ENCODE measurements around the gene PYHIN1.
A peak's percentile ranks its signal among the peaks of the same experiment; 100 is the strongest.

Gene PYHIN1

GRCh38 chr1:158931055-158931737 lies at the start of gene PYHIN1:
Gene PYHIN1 (plus strand): TSS chr1:158931552. CDS start chr1:158936911, 5,359 bp downstream.
- no peak for DNase-seq

- no peak for DNase-seq
Observed at GRCh38 chr1:158893654-158894053, 37.7 kb upstream of the PYHIN1 start.

- DNase-seq: no peak
Observed at GRCh38 chr1:158898722-158899121, 32.6 kb upstream of the PYHIN1 start.

GRCh38 chr1:158901623-158902022 lies 29.7 kb upstream of the PYHIN1 start:
- DNase-seq: no peak

- no peak for DNase-seq
Observed at GRCh38 chr1:158916085-158916484, 15.3 kb upstream of the PYHIN1 start.

GRCh38 chr1:158924677-158925076 lies 6.7 kb upstream of the PYHIN1 start:
- DNase-seq: no peak

- DNase-seq: no peak
Observed at GRCh38 chr1:158930504-158930903, 848 bp upstream of the PYHIN1 start.

- DNase-seq: no peak
Observed at GRCh38 chr1:158932171-158932570, 819 bp downstream of the PYHIN1 start.

- DNase-seq: no peak
Observed at GRCh38 chr1:158933621-158934020, 2.3 kb downstream of the PYHIN1 start.

GRCh38 chr1:158939180-158939579 lies 7.8 kb downstream of the PYHIN1 start:
- no peak for DNase-seq

- no peak for DNase-seq
Observed at GRCh38 chr1:158941317-158941716, 10.0 kb downstream of the PYHIN1 start.

- no peak for DNase-seq
Observed at GRCh38 chr1:158942490-158942889, 11.1 kb downstream of the PYHIN1 start.

- DNase-seq: no peak
Observed at GRCh38 chr1:158943059-158943458, 11.7 kb downstream of the PYHIN1 start.

GRCh38 chr1:158945061-158945460 lies 13.7 kb downstream of the PYHIN1 start:
- DNase-seq: no peak

GRCh38 chr1:158946785-158947184 lies 15.4 kb downstream of the PYHIN1 start:
- DNase-seq: no peak

- peak; percentile 66 for DNase-seq
Observed at GRCh38 chr1:158951956-158952355, 20.6 kb downstream of the PYHIN1 start.

- DNase-seq: no peak
Observed at GRCh38 chr1:158952416-158952815, 21.1 kb downstream of the PYHIN1 start.

- no peak for DNase-seq
Observed at GRCh38 chr1:158961178-158961577, 29.8 kb downstream of the PYHIN1 start.

GRCh38 chr1:158962983-158963382 lies 31.6 kb downstream of the PYHIN1 start:
- DNase-seq: no peak

- DNase-seq: no peak
Observed at GRCh38 chr1:158969166-158969565, 37.8 kb downstream of the PYHIN1 start.

- no peak for DNase-seq
Observed at GRCh38 chr1:158969855-158970254, 38.5 kb downstream of the PYHIN1 start.

- DNase-seq: peak; percentile 12
Observed at GRCh38 chr1:158972841-158973240, 41.5 kb downstream of the PYHIN1 start.

- no peak for DNase-seq
Observed at GRCh38 chr1:158976219-158976618, 44.9 kb downstream of the PYHIN1 start.

- no peak for DNase-seq
Observed at GRCh38 chr1:158978730-158979129, 47.4 kb downstream of the PYHIN1 start.

- no peak for DNase-seq
Observed at GRCh38 chr1:158979229-158979628, 47.9 kb downstream of the PYHIN1 start.

All from SHP77 treated with DMSO at 0.1 percent for 48 hours (cell line).